Measurements from ENCODE around the gene SCN5A. TPM values are rescaled to one million over a fixed set of nuclear protein-coding genes. Genes with fewer than 3 reads are reported as not detected.

Gene SCN5A
- total RNA-seq, 1 donor from 2014 or later = 2.7 TPM

DNA sequence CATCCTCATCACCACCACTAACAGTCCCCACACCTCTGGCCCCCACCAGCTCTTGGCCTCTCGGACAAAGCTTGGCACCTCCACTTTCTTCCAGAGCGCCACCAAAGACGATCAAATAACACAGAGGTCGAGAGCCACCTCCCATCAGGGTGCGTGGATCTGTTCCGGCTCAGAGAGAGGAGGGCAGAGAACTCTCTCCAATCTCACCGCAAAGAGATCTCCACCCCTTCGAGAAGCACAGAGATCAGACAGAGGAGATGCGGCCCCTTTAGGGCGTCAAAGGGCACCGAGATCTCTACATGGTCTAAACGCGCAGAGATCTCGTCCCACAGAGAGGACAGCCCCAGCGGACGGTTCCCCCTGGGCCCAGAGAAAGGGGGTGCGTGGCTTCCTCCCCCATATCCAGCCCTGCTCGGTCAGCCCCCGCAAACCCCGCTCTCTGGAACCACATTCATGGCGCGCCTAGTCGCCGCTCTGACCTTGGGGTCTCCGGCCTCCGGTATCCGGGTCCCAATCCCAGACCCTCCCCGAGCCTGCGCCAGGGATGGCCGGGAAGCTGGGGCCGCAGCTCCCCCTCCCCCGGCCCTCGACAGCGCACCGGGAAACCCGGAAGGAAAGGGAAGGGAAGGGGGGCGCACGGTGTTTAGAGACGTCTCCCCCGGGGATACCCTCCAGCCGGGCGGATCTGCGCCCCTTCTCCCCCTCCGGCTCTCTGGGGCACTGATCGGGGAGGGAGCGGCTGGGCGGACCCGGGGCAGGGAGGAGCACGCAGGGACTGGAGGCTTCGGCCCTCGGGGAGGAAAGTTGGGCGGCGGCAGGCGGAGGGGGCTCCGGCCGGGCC is 608 bp downstream of the SCN5A start:
- no peak for ATAC-seq
- DNase-seq (ENCODE audit: low spot score) = no peak
- intact Hi-C loops (cut with DNase I) = loop anchor here (10.0 kb wide), 1 partner anchor 124 kb away; no protein-coding TSS in a partner anchor

DNA sequence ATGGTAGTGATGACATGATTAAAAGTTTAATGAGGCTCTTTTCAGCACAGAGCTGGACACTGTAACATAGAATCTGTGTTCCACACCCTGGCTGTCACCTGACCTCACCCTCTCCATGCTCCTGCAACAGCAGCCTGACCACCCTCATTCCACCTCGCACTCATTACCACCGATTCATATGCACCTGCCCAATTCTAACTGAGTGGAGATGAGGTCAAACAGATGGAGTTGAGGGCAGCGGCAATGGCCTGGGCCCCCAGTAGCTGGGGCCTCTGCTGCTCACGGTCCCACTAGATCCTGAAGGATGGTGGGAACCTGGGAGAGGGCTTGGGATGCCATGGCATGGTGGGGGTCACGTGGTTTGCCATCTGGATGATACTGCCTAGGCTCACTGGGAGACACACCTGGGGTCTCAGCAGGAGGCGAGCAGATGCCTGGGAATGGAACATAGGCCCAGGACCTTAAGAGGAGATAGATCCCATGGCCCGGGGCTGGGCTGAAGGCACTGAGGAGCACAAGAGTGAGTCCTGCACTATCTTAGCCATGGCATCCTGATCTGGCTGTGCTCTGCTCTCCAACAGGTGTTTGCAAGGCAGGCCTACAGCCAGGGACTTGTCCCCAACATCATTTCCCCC is 1.3 kb downstream of the SCN5A start:
- intact Hi-C loops (cut with DNase I) = loop anchor here (10.0 kb wide), 1 partner anchor 123 kb away; no protein-coding TSS in a partner anchor
- DNase-seq (ENCODE audit: low spot score) (no peak), ATAC-seq (no peak)

DNA sequence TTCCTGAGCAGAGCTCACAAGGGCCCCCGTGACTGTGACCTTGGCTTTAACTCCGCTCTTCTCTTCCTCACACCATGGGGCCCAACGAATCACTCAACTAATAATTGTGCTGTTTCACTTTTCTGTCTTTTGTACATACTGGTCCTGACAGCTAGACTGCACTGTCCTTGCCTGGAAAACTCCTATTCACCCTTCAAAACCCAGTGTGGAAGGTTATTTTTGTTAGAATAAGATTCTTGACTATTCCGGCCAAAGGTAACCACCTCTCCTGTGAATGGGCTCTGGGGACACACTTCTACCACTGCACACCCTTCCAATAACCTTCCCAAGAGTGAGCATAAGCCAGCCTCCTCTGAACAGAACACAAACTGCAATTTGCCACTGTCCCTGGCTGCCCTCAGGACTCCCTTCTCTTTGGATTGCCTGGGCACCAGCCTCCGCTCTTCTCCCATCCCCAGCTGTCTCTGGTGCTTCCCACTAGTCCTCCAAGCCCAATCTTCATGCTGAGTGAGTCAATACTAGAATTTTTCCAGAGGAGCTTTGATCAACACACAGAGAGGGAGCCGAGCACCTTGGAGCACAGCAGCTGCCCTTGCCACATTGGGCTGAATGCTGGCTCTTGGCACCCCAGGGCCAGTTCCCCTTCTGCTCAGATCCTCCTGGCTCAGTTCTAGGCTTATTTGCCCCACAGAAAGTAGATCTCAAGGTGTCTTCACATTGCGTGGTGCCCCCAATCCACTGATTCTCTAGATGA is 2.1 kb downstream of the SCN5A start:
- ATAC-seq (no peak), DNase-seq (ENCODE audit: low spot score) (no peak)
- intact Hi-C loops (cut with DNase I) = loop anchor here (10.0 kb wide), 1 partner anchor 123 kb away; no protein-coding TSS in a partner anchor

DNA sequence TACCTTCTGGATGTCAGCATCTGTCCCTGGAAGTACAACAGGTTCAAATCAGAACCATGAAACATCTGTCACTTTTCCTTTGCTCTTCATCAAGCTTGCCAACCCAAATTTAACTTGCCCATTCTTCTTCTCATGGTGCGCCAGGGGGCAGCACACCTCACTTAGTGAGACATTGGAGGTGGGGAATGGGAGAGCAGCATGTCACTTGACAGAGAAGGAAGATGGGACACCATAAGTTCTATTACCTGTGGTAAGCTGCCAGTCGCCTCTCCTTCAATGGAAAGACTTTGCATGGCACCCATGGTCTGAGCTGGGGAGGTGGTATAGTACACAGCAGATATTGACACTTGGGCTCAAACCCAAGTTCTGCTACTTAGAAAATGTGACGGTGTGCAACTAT is 2.9 kb downstream of the SCN5A start:
- intact Hi-C loops (cut with DNase I) = loop anchor here (10.0 kb wide), 1 partner anchor 122 kb away; no protein-coding TSS in a partner anchor
- ATAC-seq (no peak), DNase-seq (ENCODE audit: low spot score) (no peak)

DNA sequence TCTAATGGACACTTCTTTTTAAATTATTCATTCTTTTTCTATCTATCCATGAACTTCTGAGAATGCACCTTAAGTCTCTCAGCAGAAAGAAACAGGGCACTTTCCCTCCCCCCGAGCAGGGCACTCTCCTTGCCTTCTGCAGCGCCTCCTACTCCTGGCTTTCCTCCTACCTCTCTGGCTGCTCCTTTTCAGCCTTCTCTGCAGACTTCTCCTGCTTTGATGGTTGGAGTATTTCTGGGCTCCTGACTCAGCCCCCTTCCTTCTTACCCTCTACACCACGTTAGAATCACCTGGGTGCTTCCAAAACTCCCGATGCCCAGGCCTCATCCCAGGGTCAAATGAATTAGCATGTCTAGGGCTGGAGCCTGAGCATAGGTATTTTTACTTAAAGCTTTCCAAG is 3.4 kb downstream of the SCN5A start:
- DNase-seq (ENCODE audit: low spot score) (no peak), ATAC-seq (no peak)
- intact Hi-C loops (cut with DNase I) = loop anchor here (10.0 kb wide), 1 partner anchor 121 kb away; no protein-coding TSS in a partner anchor

DNA sequence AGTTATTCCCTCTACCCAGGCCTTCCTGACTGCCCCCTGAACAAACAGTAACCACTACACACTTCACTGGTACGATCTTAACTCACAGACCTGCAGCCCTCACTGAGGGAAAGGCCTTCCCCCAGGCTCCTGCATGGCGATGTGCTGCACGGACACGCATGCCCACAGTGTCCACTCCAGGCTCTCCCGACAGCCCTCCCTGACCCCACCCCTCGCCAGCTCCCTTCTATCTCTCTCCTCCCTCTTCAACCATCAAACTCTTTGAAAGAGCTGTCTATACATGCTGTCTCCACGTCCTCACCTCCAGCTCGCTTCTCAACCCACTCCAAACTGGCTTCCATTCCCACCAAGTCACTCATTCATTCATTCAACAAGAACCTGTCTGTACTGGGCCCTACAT is 3.9 kb downstream of the SCN5A start:
- ATAC-seq (no peak), DNase-seq (ENCODE audit: low spot score) (no peak)
- intact Hi-C loops (cut with DNase I) = loop anchor here (10.0 kb wide), 1 partner anchor 121 kb away; no protein-coding TSS in a partner anchor

DNA sequence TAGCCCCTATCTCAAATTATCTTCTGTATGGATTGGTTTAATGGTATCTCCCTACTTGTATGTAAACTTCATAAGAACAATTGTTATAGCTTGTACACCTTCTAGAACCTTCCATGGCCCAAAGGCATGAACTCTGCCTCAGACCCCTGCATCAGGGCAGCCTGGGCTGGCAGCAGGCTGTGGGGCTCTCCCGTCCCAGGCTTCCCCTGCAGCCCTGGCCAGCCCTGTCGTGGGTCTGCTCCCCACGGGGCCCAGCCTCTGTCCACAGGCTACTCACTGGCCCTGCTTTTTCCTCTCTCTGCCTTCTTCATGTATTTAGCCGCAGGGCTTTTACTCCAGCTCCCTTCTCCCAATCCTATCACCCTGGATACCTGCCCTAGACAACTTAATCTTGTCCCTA is 4.4 kb downstream of the SCN5A start:
- no peak for DNase-seq (ENCODE audit: low spot score)
- intact Hi-C loops (cut with DNase I) = loop anchor here (10.0 kb wide), 1 partner anchor 120 kb away; no protein-coding TSS in a partner anchor
- no peak for ATAC-seq

DNA sequence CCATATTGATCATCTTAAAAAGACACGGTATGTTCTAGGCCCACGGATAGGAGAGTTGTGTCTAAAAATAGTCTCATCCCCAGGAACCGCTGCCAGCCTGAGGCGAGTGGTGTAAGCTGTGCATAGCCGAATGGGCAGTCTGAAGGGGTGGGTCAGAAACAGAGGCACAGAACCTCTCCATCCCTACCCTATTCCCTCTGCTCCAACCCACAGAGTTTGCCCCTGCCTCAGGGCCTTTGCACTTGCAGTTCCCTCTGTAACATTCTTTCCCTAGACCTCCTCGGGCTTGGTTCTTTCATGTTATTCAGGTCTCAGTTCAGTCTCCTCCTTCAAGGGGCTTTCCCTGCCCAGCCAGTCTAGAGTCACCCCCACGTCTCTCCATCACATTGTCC is 4.8 kb downstream of the SCN5A start:
- intact Hi-C loops (cut with DNase I) = loop anchor here (10.0 kb wide), 1 partner anchor 120 kb away; no protein-coding TSS in a partner anchor
- ATAC-seq = no peak

DNA sequence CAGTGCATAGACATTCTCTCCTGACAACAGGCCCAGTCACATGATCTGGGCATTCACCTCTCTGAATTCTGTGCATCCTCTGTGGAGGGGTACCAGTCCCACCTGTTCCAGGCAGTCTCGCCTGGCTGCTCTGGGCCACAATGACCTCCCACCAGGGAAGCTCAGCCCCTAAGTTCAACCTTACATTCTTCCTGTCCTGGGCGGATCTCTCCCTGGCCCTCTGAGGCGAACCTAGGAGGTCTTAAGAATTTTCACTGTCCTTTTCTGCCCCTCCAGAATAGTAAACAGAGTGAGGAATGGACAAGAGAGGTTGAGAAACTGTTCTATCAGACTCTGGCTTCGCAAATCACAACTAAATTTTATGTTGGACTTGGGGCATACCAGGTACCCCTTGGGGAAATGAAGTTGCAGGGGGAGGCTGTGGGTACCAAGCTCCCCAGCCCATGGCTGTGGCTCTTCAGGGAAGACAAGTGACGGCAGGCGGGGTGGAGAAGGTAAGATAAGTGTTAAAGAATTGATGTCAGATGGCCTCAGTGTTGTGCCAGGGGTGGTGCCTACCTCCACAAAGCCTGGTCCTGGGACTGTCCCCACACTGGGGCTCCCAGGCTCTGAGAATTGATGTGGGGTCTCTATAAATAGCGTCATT is 5.3 kb downstream of the SCN5A start:
- intact Hi-C loops (cut with DNase I) = loop anchor here (10.0 kb wide), 1 partner anchor 119 kb away; no protein-coding TSS in a partner anchor
- DNase-seq (ENCODE audit: low spot score) (no peak), ATAC-seq (no peak)

More for the DNA sequence above, 4.8 kb downstream of the SCN5A start:
- DNase-seq (ENCODE audit: low spot score) = no peak

DNA sequence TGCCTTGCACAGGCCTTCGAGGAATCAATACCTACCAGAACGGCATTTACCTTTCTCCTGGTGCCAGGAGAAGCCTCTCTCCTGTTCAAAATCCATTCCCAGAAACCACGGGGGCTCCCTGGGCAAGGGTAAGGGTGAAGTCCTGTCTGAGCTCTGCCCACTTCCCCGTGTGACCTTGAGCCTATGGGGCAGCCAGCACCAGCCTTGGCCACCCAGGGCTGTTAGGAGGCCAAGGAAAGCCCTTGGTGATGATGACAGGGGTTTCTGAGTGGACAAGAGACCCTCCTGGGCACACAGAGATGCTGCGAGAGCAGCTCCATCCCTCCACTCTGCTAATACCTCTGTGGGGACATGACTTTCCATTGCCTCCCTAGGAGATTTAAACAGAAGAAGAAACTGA is 5.9 kb downstream of the SCN5A start:
- no peak for DNase-seq (ENCODE audit: low spot score)
- ATAC-seq = no peak
- intact Hi-C loops (cut with DNase I) = loop anchor here (10.0 kb wide), 1 partner anchor 119 kb away; no protein-coding TSS in a partner anchor

DNA sequence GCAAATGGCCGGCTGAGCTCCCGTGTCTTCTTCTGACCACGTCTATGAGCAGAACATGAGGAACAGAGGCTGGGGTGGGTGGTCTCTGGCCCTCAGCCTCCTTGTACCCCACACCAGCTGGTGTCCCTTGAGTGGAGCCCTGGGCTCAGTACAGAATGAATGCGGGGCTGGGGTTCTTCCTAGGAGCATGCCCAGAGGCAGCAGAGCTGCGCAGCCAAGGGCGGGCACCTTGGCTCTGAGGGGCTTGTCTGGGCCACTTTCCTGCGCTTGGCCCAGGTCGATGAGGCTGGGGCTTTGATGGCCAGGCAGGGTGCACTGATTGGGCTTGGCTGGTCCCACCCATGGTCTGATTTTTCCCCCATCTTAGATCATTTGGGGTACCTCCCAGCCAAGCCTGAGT is 6.4 kb downstream of the SCN5A start:
- no peak for DNase-seq (ENCODE audit: low spot score)

DNA sequence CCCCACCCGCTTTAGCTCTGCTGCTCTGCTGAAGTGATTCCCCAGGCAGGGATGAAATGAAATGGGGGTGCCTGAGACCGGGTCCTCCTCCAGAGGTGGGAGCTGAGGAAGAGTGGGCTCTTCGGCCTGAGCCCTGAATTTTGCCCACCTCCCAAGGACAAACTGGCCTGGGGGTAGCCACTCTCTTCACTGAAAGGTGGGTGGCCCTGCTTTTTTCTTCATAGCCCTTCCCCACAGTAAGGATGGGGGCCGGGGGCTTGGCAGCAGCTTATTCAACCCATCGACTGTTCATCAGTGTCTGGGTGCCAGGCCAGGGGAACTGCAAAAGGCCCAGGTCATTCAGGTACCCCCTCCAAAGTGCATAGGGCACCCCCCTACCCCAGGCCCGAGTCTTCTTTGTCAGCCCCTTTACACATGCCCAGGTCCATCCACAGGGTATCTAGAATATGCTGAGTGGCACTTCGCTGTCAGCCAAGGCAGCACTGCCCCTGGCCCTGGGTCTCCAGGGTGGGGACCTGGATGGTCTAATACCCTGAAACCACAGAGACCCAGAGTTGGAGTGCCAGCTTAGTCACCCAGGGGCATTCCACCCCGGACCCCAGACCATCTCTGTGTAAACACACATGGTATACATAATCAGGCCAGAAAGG is 7.9 kb downstream of the SCN5A start:
- intact Hi-C loops (cut with DNase I) = loop anchor here (10.0 kb wide), 1 partner anchor 117 kb away; no protein-coding TSS in a partner anchor
- no peak for DNase-seq (ENCODE audit: low spot score)

More for the DNA sequence above, 6.4 kb downstream of the SCN5A start:
- intact Hi-C loops (cut with DNase I) = loop anchor here (10.0 kb wide), 1 partner anchor 118 kb away; no protein-coding TSS in a partner anchor
- ATAC-seq = no peak

DNA sequence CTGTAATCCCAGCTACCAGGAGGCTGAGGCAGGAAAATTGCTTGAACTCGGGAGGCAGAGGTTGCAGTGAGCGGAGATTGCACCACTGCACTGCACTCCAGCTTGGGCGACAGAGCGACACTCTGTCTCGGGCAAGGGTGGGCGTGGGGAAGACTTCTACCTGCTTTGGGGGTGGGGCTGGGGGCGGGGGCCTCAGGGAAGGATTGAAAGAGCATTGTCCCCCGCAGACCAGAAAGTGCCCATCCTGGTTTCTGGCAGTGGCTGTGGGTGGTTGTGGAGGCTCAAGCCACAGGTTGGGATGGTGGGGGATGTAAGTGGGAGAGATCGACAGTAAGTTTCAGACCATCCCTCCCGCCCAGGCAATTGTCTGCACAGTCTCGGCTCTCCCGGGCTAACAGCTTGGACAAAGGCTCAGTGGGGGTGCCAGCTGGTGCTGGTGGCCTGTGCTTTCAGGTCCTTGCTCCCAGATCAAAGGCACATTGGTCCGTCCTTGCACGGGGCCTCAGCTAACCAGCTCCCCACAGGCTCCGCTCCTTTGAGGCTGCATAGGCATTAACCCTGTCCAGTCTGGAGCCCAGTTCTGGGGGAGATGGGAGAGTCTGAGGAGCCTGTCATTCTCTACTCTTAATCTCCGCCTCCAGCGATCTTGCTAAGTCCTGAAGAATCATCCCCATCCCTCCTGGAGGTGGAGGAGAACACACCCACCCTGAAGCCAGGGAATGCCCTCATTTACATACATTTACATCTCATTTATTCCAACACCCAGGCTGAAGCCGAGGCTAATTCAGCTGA is 8.6 kb downstream of the SCN5A start:
- ATAC-seq (no peak), DNase-seq (ENCODE audit: low spot score) (no peak)
- intact Hi-C loops (cut with DNase I) = loop anchor here (10.0 kb wide), 1 partner anchor 116 kb away; no protein-coding TSS in a partner anchor

More for the DNA sequence above, 7.9 kb downstream of the SCN5A start:
- ATAC-seq = no peak

DNA sequence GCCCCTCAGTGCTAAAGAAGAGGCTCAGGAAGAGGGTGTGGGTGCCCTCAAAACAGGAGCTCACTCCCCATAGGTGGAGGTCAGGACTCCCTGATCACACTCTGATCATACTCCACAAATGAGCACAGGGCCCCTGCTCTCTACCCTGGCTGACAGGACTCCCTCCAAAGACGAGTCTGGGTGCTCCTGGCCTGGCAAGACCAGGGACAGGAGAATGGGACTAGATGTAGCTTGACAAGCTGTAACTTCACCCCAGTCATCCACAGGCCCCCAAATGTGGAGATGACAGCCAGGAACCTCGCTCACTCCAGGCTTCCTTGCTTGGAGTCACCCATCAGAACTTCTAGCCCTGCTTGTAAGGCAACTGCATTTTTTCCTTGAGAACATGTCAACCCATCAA is 11.1 kb downstream of the SCN5A start:
- no peak for DNase-seq (ENCODE audit: low spot score)
- no peak for ATAC-seq
- intact Hi-C loops (cut with DNase I) = no loop called here

DNA sequence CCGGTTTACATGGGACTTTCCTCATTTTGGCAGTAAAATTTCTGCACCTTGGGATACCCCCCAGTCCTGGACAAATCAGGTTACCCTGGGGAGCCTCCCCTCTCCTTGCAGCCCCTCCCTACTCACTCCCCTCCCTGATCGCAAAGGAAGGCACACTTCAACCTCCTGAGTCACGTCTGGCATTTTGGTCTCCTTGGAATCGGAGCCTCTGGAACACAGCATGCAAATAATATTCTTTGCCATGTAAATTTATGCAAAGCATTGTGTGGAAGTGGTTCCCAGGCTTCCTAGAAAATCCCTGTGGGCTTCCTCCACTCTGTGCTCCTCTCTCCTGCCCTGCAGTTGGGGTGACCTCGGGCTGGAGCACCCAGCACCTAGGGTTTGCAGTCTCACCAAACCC is 11.6 kb downstream of the SCN5A start:
- no peak for DNase-seq (ENCODE audit: low spot score)
- ATAC-seq = no peak
- intact Hi-C loops (cut with DNase I) = no loop called here

DNA sequence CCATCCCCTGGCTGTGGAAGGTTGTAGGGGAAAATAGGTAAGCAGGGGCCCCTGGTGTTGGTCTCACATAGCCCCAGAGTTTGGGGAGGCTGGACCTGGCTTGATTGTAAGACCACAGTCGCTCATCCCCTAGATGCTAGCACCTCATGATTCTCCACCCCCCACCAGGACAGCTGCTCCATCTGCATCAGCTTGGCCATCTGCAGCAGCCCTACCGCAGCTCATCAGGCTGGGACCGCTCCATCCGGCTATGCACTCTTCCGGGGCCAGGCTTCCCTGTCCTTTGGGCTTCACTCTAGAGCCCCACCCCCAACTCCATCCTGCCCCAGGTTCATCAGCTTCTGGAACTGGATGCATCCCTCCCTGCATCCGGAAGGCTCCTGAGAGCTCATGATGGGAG is 12.6 kb downstream of the SCN5A start:
- ATAC-seq (no peak), DNase-seq (ENCODE audit: low spot score) (no peak)
- intact Hi-C loops (cut with DNase I) = no loop called here

DNA sequence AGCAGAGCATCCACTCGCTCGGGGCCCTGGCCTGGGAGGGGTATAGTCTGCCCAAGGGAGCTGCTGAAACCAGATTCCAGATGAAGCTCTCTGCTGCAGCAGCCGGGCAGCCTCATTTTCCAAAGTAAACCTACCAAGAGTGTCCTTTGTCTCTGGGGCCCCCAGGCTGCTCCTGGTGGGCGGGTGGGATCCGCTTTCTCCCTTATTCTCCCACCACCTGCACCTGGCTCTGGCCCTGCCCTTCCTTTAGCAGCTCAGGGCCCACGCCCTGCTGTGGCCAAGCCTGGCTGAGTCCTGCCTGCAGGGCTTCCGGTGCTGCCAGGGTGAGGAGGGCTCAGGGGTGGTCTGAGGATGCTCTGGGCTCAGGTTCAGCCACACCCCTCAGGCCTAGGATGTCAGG is 13.0 kb downstream of the SCN5A start:
- intact Hi-C loops (cut with DNase I) = no loop called here
- ATAC-seq (peak; percentile 33), DNase-seq (ENCODE audit: low spot score) (no peak)

Measured in sciatic nerve (tissue), 2 donors.